ENCODE data around the gene TEAD4. TPM values are rescaled to one million over a fixed set of nuclear protein-coding genes. Genes with fewer than 3 reads are reported as not detected.

The TEAD4 gene
- total RNA-seq, 1 donor from 2014 or later, result 12.7 TPM

- no peak for DNase-seq (ENCODE audit: low spot score)
- Mint-ChIP-seq H3K27ac (no peak overlapping the region), H3K27me3 (ENCODE audit: low read depth) (no peaks in the 10 kb centered on the region), H3K9me3 (no peaks in the 10 kb centered on the region), H3K36me3 (ENCODE audit: low read depth) (no peaks in the 10 kb centered on the region), H3K4me3 (ENCODE audit: low read depth) (no peak overlapping the region), H3K4me1 (ENCODE audit: low read depth) (no peaks in the 10 kb centered on the region)
- intact Hi-C loops (cut with micrococcal nuclease), result loop anchor here (10.0 kb wide), 1 partner anchor 57 kb away; no protein-coding TSS in a partner anchor
Measured at GRCh38 chr12:2941524-2941923, 17.7 kb upstream of the TEAD4 start.

GRCh38 chr12:2944401-2945047 is 14.7 kb upstream of the TEAD4 start:
- Mint-ChIP-seq H3K27ac (no peak overlapping the region), H3K27me3 (ENCODE audit: low read depth) (peaks cover 2% of the 10 kb centered on the region), H3K4me3 (ENCODE audit: low read depth) (no peak overlapping the region), H3K9me3 (no peaks in the 10 kb centered on the region), H3K4me1 (ENCODE audit: low read depth) (no peaks in the 10 kb centered on the region), H3K36me3 (ENCODE audit: low read depth) (no peaks in the 10 kb centered on the region)
- DNase-seq (ENCODE audit: low spot score), result peak; percentile 31
- intact Hi-C loops (cut with micrococcal nuclease), result loop anchor here (1.0 to 10.0 kb wide), 2 partner anchors 60 to 91 kb away; no protein-coding TSS in a partner anchor

- Mint-ChIP-seq H3K9me3 (no peaks in the 10 kb centered on the region), H3K4me3 (ENCODE audit: low read depth) (no peak overlapping the region), H3K4me1 (ENCODE audit: low read depth) (no peaks in the 10 kb centered on the region), H3K27me3 (ENCODE audit: low read depth) (peaks cover 3% of the 10 kb centered on the region), H3K27ac (no peak overlapping the region), H3K36me3 (ENCODE audit: low read depth) (no peaks in the 10 kb centered on the region)
- intact Hi-C loops (cut with micrococcal nuclease), result loop anchor here (10.0 kb wide), 1 partner anchor 65 kb away; no protein-coding TSS in a partner anchor
- DNase-seq (ENCODE audit: low spot score), result no peak
Measured at GRCh38 chr12:2949411-2949810, 9.8 kb upstream of the TEAD4 start.

DNA sequence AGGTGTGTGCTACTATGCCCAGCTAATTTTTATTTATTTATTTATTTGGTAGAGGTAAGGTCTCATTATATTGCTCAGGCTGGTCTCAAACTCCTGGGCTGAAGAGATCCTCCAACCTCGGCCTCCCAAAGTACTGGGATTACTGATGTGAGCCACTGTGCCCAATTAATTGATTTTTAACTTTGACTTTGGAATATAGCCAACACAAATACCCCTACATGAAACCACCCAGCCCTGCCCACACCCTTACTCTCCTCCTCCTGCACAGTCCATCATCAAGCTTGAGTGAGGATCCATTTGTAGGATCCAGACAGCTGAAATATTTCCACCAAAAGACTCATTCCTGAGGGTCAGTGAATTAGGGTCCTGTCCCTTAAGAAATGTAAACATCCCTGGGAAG is 3.3 kb upstream of the TEAD4 start:
- intact Hi-C loops (cut with micrococcal nuclease), result loop anchor here (10.0 kb wide), 1 partner anchor 1281 kb away; no protein-coding TSS in a partner anchor
- Mint-ChIP-seq H3K4me1 (ENCODE audit: low read depth) (peaks cover 11% of the 10 kb centered on the region), H3K27ac (no peak overlapping the region), H3K36me3 (ENCODE audit: low read depth) (no peaks in the 10 kb centered on the region), H3K27me3 (ENCODE audit: low read depth) (peaks cover 32% of the 10 kb centered on the region), H3K9me3 (no peaks in the 10 kb centered on the region), H3K4me3 (ENCODE audit: low read depth) (no peak overlapping the region)
- DNase-seq (ENCODE audit: low spot score), result no peak

DNA sequence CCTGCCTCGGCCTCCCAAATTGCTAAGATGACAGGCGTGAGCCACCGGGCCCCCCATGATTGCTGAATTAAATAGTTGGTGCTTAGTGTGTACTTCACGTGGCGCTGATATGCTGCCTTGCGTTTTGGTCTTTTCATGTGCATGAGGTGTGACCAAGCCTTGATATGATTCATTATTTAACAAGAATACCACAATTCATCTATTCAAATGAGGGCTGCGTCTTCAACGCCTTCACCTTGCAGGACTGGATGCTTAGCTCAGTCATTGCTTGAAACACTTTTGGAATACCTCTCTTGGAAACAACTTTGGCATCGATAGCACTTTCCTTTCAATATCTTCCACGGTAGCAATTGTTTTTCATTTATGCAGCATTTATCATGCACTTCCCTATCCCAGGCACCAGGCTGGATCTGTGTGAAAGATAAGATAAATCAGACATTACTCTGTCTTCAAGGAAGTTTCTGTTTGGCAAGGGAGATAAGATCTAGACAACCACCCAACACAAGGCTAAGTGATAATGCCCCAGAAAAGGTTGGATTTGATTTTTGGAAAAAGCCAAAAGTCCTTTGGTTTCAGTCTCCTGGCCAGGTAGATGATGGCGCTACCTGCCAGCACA is 1.3 kb upstream of the TEAD4 start:
- Mint-ChIP-seq H3K36me3 (ENCODE audit: low read depth) (no peaks in the 10 kb centered on the region), H3K9me3 (no peaks in the 10 kb centered on the region), H3K27ac (no peak overlapping the region), H3K4me1 (ENCODE audit: low read depth) (peaks cover 12% of the 10 kb centered on the region), H3K27me3 (ENCODE audit: low read depth) (peaks cover 44% of the 10 kb centered on the region), H3K4me3 (ENCODE audit: low read depth) (peak overlapping the region; percentile 85)
- intact Hi-C loops (cut with micrococcal nuclease), result loop anchor here (10.0 kb wide), 1 partner anchor 1283 kb away; no protein-coding TSS in a partner anchor
- DNase-seq (ENCODE audit: low spot score), result no peak

DNA sequence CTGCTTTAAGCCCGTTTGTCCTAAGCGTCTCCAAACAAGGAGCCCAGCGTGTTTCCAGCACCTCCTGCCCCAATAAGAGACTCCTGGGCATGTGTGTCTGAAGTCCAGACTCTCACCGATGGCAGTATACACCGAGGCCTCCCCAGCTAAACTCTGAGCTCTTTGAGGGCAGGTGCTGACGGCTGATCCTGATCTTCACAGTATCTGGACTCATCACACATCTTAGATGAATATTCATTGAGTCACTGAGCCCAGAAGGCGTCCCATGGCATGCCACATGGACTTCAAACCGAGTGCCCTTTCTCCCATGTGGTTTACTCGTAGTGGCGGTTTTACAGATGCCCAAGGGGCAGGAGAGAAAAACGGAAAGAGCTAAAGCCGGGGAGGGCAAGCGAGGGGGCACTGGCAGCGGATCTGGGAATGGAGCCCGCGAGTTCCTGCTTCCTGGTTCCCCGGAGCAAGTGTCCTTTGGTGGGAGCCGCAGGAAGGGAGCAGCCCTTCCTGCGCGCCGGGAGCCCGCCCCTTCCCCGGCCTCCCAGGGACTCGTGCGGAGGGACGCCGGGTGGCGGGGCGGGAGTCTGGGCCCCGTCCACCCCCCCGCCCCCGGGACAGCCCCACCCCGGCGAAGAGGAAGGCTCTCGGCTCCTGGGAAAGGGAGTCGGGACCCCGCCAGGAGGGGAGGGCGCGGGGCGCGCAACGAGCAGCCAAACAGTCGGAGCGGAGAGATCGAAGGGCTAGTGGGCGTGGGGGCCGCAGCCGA is 585 bp upstream of the TEAD4 start:
- intact Hi-C loops (cut with micrococcal nuclease), result loop anchor here (10.0 kb wide), 1 partner anchor 1284 kb away; no protein-coding TSS in a partner anchor
- no peak for DNase-seq (ENCODE audit: low spot score)
- H3K27ac Mint-ChIP-seq, result peak overlapping the region; percentile 80
- H3K27me3 Mint-ChIP-seq (ENCODE audit: low read depth), result peaks cover 51% of the 10 kb centered on the region
- no peaks in the 10 kb centered on the region for H3K9me3 Mint-ChIP-seq
- peaks cover 12% of the 10 kb centered on the region for H3K4me1 Mint-ChIP-seq (ENCODE audit: low read depth)
- no peaks in the 10 kb centered on the region for H3K36me3 Mint-ChIP-seq (ENCODE audit: low read depth)
- H3K4me3 Mint-ChIP-seq (ENCODE audit: low read depth), result peak overlapping the region; percentile 85

GRCh38 chr12:2959505-2960389 is 550 bp downstream of the TEAD4 start:
- no peak overlapping the region for H3K27ac Mint-ChIP-seq
- no peaks in the 10 kb centered on the region for H3K36me3 Mint-ChIP-seq (ENCODE audit: low read depth)
- peaks cover 12% of the 10 kb centered on the region for H3K4me1 Mint-ChIP-seq (ENCODE audit: low read depth)
- peaks cover 52% of the 10 kb centered on the region for H3K27me3 Mint-ChIP-seq (ENCODE audit: low read depth)
- DNase-seq (ENCODE audit: low spot score), result no peak
- intact Hi-C loops (cut with micrococcal nuclease), result loop anchor here (10.0 kb wide), 1 partner anchor 1285 kb away; no protein-coding TSS in a partner anchor
- no peaks in the 10 kb centered on the region for H3K9me3 Mint-ChIP-seq
- peak overlapping the region; percentile 75 for H3K4me3 Mint-ChIP-seq (ENCODE audit: low read depth)

DNA sequence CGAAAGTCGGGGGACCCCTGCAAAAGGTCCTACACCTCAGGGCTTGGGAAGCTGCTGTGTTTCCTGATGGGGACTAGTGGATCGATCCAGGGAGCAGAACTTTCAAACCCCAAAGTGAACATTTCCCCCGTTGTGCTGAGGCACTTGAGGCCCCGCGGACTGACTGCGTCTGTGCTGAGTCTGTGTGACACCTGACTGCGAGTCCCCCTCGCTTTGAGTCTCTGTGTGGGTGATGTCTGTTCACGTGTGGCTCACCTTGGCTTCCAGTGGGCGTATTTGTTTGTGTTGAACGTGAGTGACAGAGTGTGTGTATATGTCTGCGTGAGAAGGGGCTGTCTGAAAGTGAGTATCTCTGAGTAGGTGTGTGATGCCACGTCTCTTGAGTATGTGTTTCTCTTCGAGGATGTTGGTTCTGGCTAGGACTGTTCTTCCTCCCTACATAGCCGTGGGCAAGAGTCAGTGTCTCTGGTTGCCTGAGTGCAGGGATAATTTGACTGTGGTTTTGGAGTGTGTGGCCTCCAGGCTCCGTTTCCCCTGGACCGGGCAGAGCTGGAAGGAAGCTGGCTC is 1.3 kb downstream of the TEAD4 start:
- H3K4me1 Mint-ChIP-seq (ENCODE audit: low read depth), result peaks cover 12% of the 10 kb centered on the region
- no peaks in the 10 kb centered on the region for H3K36me3 Mint-ChIP-seq (ENCODE audit: low read depth)
- H3K27me3 Mint-ChIP-seq (ENCODE audit: low read depth), result peaks cover 52% of the 10 kb centered on the region
- H3K4me3 Mint-ChIP-seq (ENCODE audit: low read depth), result peak overlapping the region; percentile 75
- no peak for DNase-seq (ENCODE audit: low spot score)
- H3K9me3 Mint-ChIP-seq, result no peaks in the 10 kb centered on the region
- no peak overlapping the region for H3K27ac Mint-ChIP-seq
- intact Hi-C loops (cut with micrococcal nuclease), result no loop called here

DNA sequence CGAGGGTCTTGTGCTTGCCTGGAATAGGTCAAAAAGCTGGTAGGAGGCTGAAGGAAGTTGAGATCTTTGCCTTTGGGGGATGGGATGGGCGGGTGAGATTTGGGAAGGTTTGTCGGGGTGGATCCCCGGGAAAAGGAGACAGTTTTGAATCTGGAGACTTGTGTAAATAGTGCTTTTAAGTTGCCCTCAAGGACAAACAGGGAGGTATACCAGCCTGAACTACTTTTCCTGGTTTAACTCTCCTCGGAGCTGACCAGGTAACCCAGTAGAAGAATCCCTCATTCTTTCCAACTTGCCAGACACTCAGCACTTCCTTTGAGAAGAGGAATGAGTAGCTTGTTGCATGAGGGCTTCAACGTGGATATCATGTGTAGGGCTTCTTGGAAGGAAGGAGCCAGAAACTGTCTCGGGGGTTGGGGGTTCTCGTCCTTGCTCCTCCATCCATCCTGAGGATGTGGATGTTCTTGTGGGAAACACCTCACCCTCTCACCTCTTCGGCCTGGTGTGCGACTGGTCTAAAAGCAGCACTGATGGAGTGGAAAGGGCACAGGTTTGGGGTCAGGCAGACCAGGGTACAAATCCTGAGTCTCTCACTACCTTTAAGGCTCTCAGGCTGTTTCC is 1.9 kb downstream of the TEAD4 start:
- no peak for DNase-seq (ENCODE audit: low spot score)
- H3K36me3 Mint-ChIP-seq (ENCODE audit: low read depth), result no peaks in the 10 kb centered on the region
- no peaks in the 10 kb centered on the region for H3K9me3 Mint-ChIP-seq
- H3K4me3 Mint-ChIP-seq (ENCODE audit: low read depth), result peak overlapping the region; percentile 75
- peaks cover 12% of the 10 kb centered on the region for H3K4me1 Mint-ChIP-seq (ENCODE audit: low read depth)
- peaks cover 49% of the 10 kb centered on the region for H3K27me3 Mint-ChIP-seq (ENCODE audit: low read depth)
- intact Hi-C loops (cut with micrococcal nuclease), result no loop called here
- H3K27ac Mint-ChIP-seq, result no peak overlapping the region

GRCh38 chr12:2961705-2962104 is 2.5 kb downstream of the TEAD4 start:
- no peak for DNase-seq (ENCODE audit: low spot score)
- Mint-ChIP-seq H3K27ac (no peak overlapping the region), H3K4me1 (ENCODE audit: low read depth) (peaks cover 12% of the 10 kb centered on the region), H3K9me3 (no peaks in the 10 kb centered on the region), H3K27me3 (ENCODE audit: low read depth) (peaks cover 44% of the 10 kb centered on the region), H3K4me3 (ENCODE audit: low read depth) (no peak overlapping the region), H3K36me3 (ENCODE audit: low read depth) (no peaks in the 10 kb centered on the region)
- intact Hi-C loops (cut with micrococcal nuclease), result no loop called here

- Mint-ChIP-seq H3K4me3 (ENCODE audit: low read depth) (no peak overlapping the region), H3K27ac (no peak overlapping the region), H3K9me3 (no peaks in the 10 kb centered on the region), H3K4me1 (ENCODE audit: low read depth) (peaks cover 12% of the 10 kb centered on the region), H3K27me3 (ENCODE audit: low read depth) (peaks cover 33% of the 10 kb centered on the region), H3K36me3 (ENCODE audit: low read depth) (no peaks in the 10 kb centered on the region)
- DNase-seq (ENCODE audit: low spot score), result no peak
- intact Hi-C loops (cut with micrococcal nuclease), result no loop called here
Measured at GRCh38 chr12:2963154-2963759, 4.1 kb downstream of the TEAD4 start.

Measured in activated T-helper 2 cell treated with anti-CD3 and anti-CD28 coated beads, Interferon-gamma antibody, Interleukin-2, Interleukin-4, amounts not matched to agents 10 μg/mL and 5 μg/mL and 100 μg/mL, durations not matched to agents 14 hours and 24 hours and 36 hours (primary cell).